Stimulated activated naive CD8-positive, alpha-beta T cell treated with anti-CD3 and anti-CD28 coated beads, Interleukin-15, amount 100 ng/mL, for 72 hours (primary cell): ENCODE results near the gene GPR42.
A peak's percentile ranks its signal among the peaks of the same experiment; 100 is the strongest.
"Not testable (repeated sequence)": the region's sequence is repeated elsewhere in the genome, so short reads cannot be mapped to it uniquely, and the experiment has no call there.

ENCODE experiments used
- ATAC-seq: fragments of 150-1000 bp; cut with Tn5 transposase; 2 replicates; pipeline ENCODE4 v1.10.0; 2021; ENCODE audit warnings: mild to moderate bottlenecking, moderate library complexity
- DNase-seq, 2 donors: peaks; one replicate each; pipeline ENCODE4 v3.0.0; 2021 to 2022
- H3K27ac Mint-ChIP-seq, 2 donors: one replicate each; pipeline ENCODE4 v1.8.0; 2022; ENCODE audit warnings: mild to moderate bottlenecking in 2 of 2, mixed read lengths in 2 of 2, moderate library complexity in 2 of 2
- H3K27me3 Mint-ChIP-seq: one replicate; pipeline ENCODE4 v1.8.0; 2022; ENCODE audit warnings: mixed read lengths
- H3K4me1 Mint-ChIP-seq: one replicate; pipeline ENCODE4 v1.8.0; 2022; ENCODE audit warnings: mild to moderate bottlenecking, mixed read lengths
- H3K4me3 Mint-ChIP-seq, 2 donors: one replicate each; pipeline ENCODE4 v1.8.0; 2022; ENCODE audit warnings: mild to moderate bottlenecking in 2 of 2, mixed read lengths in 2 of 2, moderate library complexity in 1 of 2
- H3K9me3 Mint-ChIP-seq, 2 donors: one replicate each; pipeline ENCODE4 v1.8.0; 2022; ENCODE audit warnings: mixed read lengths in 2 of 2

GPR42 gene

GRCh38 chr19:35369522-35369921 lies 1.3 kb upstream of the GPR42 start:
- ATAC-seq (no peak), DNase-seq (no peak)
- no peaks in the 10 kb centered on the region for H3K9me3 Mint-ChIP-seq
- H3K27me3 Mint-ChIP-seq: peaks cover 34% of the 10 kb centered on the region
- no peak overlapping the region for H3K27ac Mint-ChIP-seq
- no peak overlapping the region for H3K4me3 Mint-ChIP-seq
- H3K4me1 Mint-ChIP-seq: peaks cover 6% of the 10 kb centered on the region

DNA sequence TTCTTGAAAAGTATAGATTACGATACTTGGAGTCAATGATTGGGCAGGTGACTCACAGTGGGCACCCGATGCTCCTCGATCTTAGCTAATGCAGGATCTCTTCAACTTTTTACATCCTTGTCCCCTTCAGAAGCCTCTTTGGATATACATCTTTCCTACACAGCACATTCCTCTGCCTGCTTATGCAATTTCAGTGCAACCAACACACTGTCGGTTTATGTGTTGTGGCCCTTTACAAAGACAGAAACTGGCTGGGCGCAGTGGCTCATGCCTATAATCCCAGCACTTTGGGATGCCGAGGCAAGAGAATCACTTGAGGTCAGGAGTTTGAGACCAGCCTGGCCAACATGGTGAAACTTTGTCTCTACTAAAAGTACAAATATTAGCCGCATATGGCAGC lies 2.6 kb downstream of the GPR42 start:
- Mint-ChIP-seq H3K4me1 (peaks cover 12% of the 10 kb centered on the region), H3K9me3 (no peaks in the 10 kb centered on the region), H3K27ac (no peak overlapping the region), H3K27me3 (peaks cover 29% of the 10 kb centered on the region), H3K4me3 (no peak overlapping the region)
- ATAC-seq: no peak
- no peak for DNase-seq

DNA sequence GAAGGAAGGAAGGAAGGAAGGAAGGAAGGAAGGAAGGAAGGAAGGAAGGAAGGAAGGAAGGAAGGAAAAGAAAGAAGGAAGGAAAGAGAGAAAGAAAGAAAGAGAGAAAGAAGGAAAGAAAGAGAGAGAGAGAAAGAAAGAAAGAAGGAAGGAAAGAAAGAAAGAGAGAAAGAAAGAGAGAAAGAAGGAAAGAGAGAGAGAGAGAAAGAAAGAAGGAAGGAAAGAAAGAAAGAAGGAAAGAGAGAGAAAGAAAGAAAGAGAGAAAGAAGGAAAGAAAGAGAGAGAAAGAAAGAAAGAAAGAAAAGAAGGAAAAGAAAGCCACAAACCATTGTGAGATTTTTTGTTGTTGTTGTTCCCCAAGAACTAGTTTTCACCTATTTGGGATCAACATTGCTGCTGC lies 3.2 kb downstream of the GPR42 start:
- peaks cover 24% of the 10 kb centered on the region for H3K27me3 Mint-ChIP-seq
- DNase-seq, H3K9me3 Mint-ChIP-seq, ATAC-seq, H3K4me3 Mint-ChIP-seq: not testable (repeated sequence)
- H3K4me1 Mint-ChIP-seq: peaks cover 12% of the 10 kb centered on the region
- peak overlapping the region in 1 of 2 donors; percentile 70 for H3K27ac Mint-ChIP-seq

GRCh38 chr19:35375505-35376307 lies 4.8 kb downstream of the GPR42 start:
- no peaks in the 10 kb centered on the region for H3K9me3 Mint-ChIP-seq
- DNase-seq (no peak), ATAC-seq (no peak)
- H3K27ac Mint-ChIP-seq: peak overlapping the region in 1 of 2 donors; percentile 72
- H3K27me3 Mint-ChIP-seq: peaks cover 13% of the 10 kb centered on the region
- H3K4me3 Mint-ChIP-seq: no peak overlapping the region
- peaks cover 12% of the 10 kb centered on the region for H3K4me1 Mint-ChIP-seq

GRCh38 chr19:35377656-35378055 lies 6.8 kb downstream of the GPR42 start:
- Mint-ChIP-seq H3K27me3 (peaks cover 26% of the 10 kb centered on the region), H3K9me3 (no peaks in the 10 kb centered on the region), H3K4me3 (no peak overlapping the region), H3K27ac (no peak overlapping the region), H3K4me1 (peaks cover 12% of the 10 kb centered on the region)
- ATAC-seq (no peak), DNase-seq (no peak)

GRCh38 chr19:35378356-35378755 lies 7.5 kb downstream of the GPR42 start:
- no peak for DNase-seq
- no peak for ATAC-seq
- Mint-ChIP-seq H3K4me3 (no peak overlapping the region), H3K9me3 (no peaks in the 10 kb centered on the region), H3K27me3 (peaks cover 26% of the 10 kb centered on the region), H3K27ac (no peak overlapping the region), H3K4me1 (peaks cover 12% of the 10 kb centered on the region)

GRCh38 chr19:35379545-35379944 lies 8.7 kb downstream of the GPR42 start:
- not testable (repeated sequence) for H3K27ac Mint-ChIP-seq, DNase-seq, H3K9me3 Mint-ChIP-seq

GRCh38 chr19:35379992-35380391 lies 9.1 kb downstream of the GPR42 start:
- peaks cover 6% of the 10 kb centered on the region for H3K4me1 Mint-ChIP-seq
- ATAC-seq: no peak
- no peak overlapping the region for H3K4me3 Mint-ChIP-seq
- H3K27ac Mint-ChIP-seq: peak overlapping the region in 1 of 2 donors; percentile 65
- H3K27me3 Mint-ChIP-seq: peaks cover 24% of the 10 kb centered on the region
- no peak for DNase-seq
- H3K9me3 Mint-ChIP-seq: peaks cover 0 to 6% of the 10 kb centered on the region in 2 donors

More at GRCh38 chr19:35379545-35379944, 8.7 kb downstream of the GPR42 start:
- ATAC-seq, H3K4me3 Mint-ChIP-seq: not testable (repeated sequence)
- Mint-ChIP-seq H3K27me3 (peaks cover 26% of the 10 kb centered on the region), H3K4me1 (peaks cover 10% of the 10 kb centered on the region)

DNA sequence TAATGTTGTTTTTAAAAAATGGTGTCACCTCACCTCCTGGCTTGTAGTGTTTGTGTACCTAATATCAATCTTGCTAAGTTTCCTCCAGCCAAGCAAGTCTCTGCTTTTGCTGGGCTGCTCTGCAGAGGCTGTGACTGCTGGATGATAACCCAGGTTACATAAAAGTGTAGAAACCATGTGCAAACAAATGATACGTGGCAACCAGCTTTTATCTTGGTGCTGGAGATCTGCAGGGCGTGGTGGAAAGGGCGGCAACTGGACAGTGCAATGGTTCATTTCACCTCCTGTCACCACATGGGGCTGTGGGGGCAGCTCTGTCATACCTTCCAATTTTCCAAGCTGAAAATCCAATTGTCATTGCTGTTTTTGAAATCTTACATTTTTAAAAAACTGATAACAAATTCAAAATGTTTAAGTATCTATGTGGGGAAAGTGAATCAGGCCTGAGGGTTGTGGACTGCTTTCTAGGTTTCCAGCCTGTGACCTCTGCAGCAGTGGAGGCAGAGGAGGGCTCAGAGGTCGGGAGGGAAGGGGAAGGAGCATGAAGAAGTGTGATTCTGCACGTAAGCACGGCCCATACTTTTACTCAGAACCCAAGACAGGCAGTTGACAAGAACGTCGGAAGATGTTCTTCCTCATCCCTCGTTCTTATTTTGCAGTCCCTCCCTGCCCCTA lies 9.7 kb downstream of the GPR42 start:
- no peak for DNase-seq
- no peak overlapping the region for H3K4me3 Mint-ChIP-seq
- no peak overlapping the region for H3K27ac Mint-ChIP-seq
- H3K27me3 Mint-ChIP-seq: peaks cover 18% of the 10 kb centered on the region
- H3K9me3 Mint-ChIP-seq: peaks cover 0 to 7% of the 10 kb centered on the region in 2 donors
- ATAC-seq: no peak
- no peaks in the 10 kb centered on the region for H3K4me1 Mint-ChIP-seq

DNA sequence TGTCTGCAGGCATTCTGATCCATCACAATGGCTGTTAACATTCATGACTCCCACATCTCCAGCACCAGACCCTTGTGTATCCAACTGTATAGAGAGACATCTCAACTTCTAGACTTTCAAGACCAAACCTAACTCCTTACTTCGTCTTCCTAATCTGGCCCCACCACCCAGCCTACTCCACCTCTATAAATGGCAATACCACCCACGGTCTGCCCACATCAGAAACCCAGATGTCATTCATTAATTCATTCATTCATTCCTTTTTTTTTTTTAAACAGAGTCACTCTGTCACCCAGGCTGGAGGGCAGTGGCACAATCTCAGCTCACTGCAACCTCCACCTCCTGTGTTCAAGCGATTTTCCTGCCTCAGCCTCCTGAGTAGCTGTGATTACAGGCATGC lies 10.4 kb downstream of the GPR42 start:
- Mint-ChIP-seq H3K9me3 (peaks cover 1 to 7% of the 10 kb centered on the region in 2 donors), H3K4me3 (no peak overlapping the region), H3K27ac (no peak overlapping the region), H3K27me3 (peaks cover 15% of the 10 kb centered on the region), H3K4me1 (no peaks in the 10 kb centered on the region)
- no peak for DNase-seq
- ATAC-seq: no peak

DNA sequence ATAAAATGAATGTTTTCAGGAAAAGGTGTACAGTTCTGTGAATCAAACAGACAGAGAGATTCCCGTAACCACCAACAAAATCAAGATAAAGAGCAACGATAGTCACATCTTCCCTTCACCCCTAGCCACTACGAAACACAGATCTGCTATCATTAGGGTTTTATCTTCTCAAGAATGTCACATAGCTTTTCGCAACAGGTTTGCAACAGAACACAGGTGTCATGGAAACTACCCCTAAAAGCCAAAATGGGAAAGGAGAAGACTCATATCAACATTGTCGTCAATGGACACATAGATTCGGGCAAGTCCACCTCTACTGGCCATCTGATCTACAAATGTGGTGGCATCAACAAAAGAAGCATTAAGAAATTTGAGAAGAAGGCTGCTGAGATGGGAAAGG lies 11.1 kb downstream of the GPR42 start:
- no peak for DNase-seq
- Mint-ChIP-seq H3K27ac (no peak overlapping the region), H3K9me3 (peaks cover 5 to 7% of the 10 kb centered on the region in 2 donors), H3K27me3 (peaks cover 15% of the 10 kb centered on the region), H3K4me1 (no peaks in the 10 kb centered on the region), H3K4me3 (no peak overlapping the region)
- ATAC-seq: no peak

GRCh38 chr19:35383536-35383935 lies 12.7 kb downstream of the GPR42 start:
- no peak overlapping the region for H3K27ac Mint-ChIP-seq
- no peak overlapping the region for H3K4me3 Mint-ChIP-seq
- no peaks in the 10 kb centered on the region for H3K4me1 Mint-ChIP-seq
- DNase-seq (no peak), ATAC-seq (no peak)
- H3K9me3 Mint-ChIP-seq: peaks cover 5 to 7% of the 10 kb centered on the region in 2 donors
- peaks cover 15% of the 10 kb centered on the region for H3K27me3 Mint-ChIP-seq

DNA sequence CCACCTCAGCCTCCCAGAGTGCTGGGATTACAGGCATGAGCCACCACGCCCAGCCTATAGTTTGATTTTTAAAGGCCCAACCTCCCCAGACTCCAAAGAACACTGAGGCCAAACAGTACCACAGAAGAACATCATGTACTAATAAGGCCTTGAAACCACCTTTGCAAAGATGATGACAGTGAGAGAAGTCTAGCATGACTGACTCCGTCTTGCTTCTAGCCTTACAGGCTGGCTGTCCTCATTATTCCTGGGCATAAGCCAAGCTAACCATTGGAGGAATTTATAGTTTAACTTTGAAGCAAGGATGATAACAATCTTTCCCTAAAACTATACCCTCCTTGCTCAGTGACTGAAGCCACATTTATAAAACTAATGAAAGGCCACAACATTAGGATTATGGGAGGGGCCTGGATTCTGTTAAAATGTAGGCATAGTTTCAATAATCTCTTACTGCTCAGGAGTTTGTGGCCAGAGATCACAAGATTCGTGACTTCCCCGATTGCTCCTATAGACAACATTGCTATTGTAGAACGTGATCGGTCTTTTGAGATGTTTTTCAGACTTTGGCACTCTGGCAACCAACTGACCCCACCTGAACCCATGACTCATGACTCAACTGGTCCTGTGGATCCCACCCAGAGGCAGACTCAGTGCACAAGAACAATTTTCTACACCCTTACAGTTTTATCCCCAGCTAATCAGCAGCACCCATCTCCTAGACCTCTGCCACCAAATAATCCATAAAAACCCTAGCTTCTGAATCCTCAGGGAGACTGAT lies 17.6 kb downstream of the GPR42 start:
- no peaks in the 10 kb centered on the region for H3K4me1 Mint-ChIP-seq
- H3K27ac Mint-ChIP-seq: no peak overlapping the region
- H3K4me3 Mint-ChIP-seq: no peak overlapping the region

GRCh38 chr19:35389192-35389861 lies 18.5 kb downstream of the GPR42 start:
- Mint-ChIP-seq H3K4me3 (no peak overlapping the region), H3K27ac (no peak overlapping the region), H3K27me3 (no peaks in the 10 kb centered on the region), H3K9me3 (peaks cover 5 to 7% of the 10 kb centered on the region in 2 donors), H3K4me1 (no peaks in the 10 kb centered on the region)
- no peak for DNase-seq
- no peak for ATAC-seq

More for the DNA sequence above, 17.6 kb downstream of the GPR42 start:
- DNase-seq (no peak), ATAC-seq (no peak)
- Mint-ChIP-seq H3K27me3 (no peaks in the 10 kb centered on the region), H3K9me3 (peaks cover 5 to 7% of the 10 kb centered on the region in 2 donors)
